Loucy (cell line): ENCODE results near the gene FAM98C.

Source experiments
- CTCF ChIP-seq: fragments of 200-600 bp; sonication (generic); conservative IDR thresholded peaks from 2 replicates; pipeline ENCODE4 v1.5.1; 2014; ENCODE audit warnings: mild to moderate bottlenecking, antibody characterized with exemption, low read length
- EZH2phosphoT487 ChIP-seq: fragments of 200-600 bp; IDR thresholded peaks from 2 replicates; pipeline ENCODE4 v1.6.1; 2018; ENCODE audit warnings: antibody characterized with exemption, mild to moderate bottlenecking, moderate library complexity, borderline replicate concordance

- no peak for TF ChIP-seq CTCF
- no peak for TF ChIP-seq EZH2phosphoT487
Observed at GRCh38 chr19:38371081-38371480, 31.8 kb upstream of the FAM98C start.
